Keratinocyte (primary cell): ENCODE data around the gene ZEB2. TPM values are rescaled to one million over a fixed set of nuclear protein-coding genes. Genes with fewer than 3 reads are reported as not detected.

ENCODE experiments used
- DNase-seq: peaks from one replicate; pipeline ENCODE4 v3.0.0-alpha.2; 2011; ENCODE audit warnings: low read depth, missing footprints, low spot score
- FAIRE-seq: peaks from 2 replicates; lab custom pipeline; 2011; peaks lifted over from hg19 to GRCh38; lab: Jason Lieb, UNC
- H2AFZ ChIP-seq: 2 replicates; pipeline ENCODE4 v1.6.0; 2012; ENCODE audit warnings: low read length, control low read depth, inconsistent platforms; ENCODE audit not compliant: control insufficient read depth
- H3K27ac ChIP-seq: 2 replicates; pipeline ENCODE4 v1.5.1; 2011; ENCODE audit warnings: low read length; ENCODE audit not compliant: control insufficient read depth, insufficient read depth
- H3K27me3 ChIP-seq: 3 replicates; pipeline ENCODE4 v1.6.0; 2011; ENCODE audit warnings: low read length; ENCODE audit not compliant: control insufficient read depth, insufficient read depth; ENCODE audit errors: extremely low read depth
- H3K36me3 ChIP-seq, 2 experiments: 2 replicates in 1 of 2; 3 replicates in 1 of 2; pipeline ENCODE4 v1.5.1; 2011; ENCODE audit warnings: low read length in 2 of 2, mild to moderate bottlenecking in 1 of 2; ENCODE audit not compliant: control insufficient read depth in 2 of 2, insufficient read depth in 2 of 2; ENCODE audit errors: extremely low read depth in 1 of 2
- H3K4me1 ChIP-seq: 3 replicates; pipeline ENCODE4 v1.5.1; 2011; ENCODE audit warnings: low read length; ENCODE audit not compliant: control insufficient read depth, insufficient read depth; ENCODE audit errors: extremely low read depth
- H3K4me2 ChIP-seq: 3 replicates; pipeline ENCODE4 v1.6.0; 2011; ENCODE audit warnings: low read depth, low read length; ENCODE audit not compliant: control insufficient read depth, insufficient read depth; ENCODE audit errors: extremely low read depth
- H3K4me3 ChIP-seq, 3 experiments: fragments of 200-600 bp in 1 of 3; sonication (generic) in 1 of 3; 2 replicates in 2 of 3; 3 replicates in 1 of 3; pipeline ENCODE4 v1.5.1; 2011 to 2016; ENCODE audit warnings: low read length in 3 of 3, mild to moderate bottlenecking in 3 of 3, control low read depth in 2 of 3, inconsistent platforms in 1 of 3, low read depth in 1 of 3, mixed read lengths in 1 of 3, mixed run types in 1 of 3, moderate library complexity in 1 of 3; ENCODE audit not compliant: control insufficient read depth in 2 of 3, insufficient read depth in 2 of 3; ENCODE audit errors: extremely low read depth in 1 of 3
- H3K79me2 ChIP-seq: 2 replicates; pipeline ENCODE4 v1.6.0; 2012; ENCODE audit warnings: low read length; ENCODE audit not compliant: control insufficient read depth, insufficient read depth
- H3K9ac ChIP-seq: 3 replicates; pipeline ENCODE4 v1.6.0; 2011; ENCODE audit warnings: low read length; ENCODE audit not compliant: control insufficient read depth, insufficient read depth; ENCODE audit errors: extremely low read depth
- H3K9me1 ChIP-seq: 3 replicates; pipeline ENCODE4 v1.6.0; 2011; ENCODE audit warnings: low read length; ENCODE audit not compliant: control insufficient read depth, insufficient read depth; ENCODE audit errors: extremely low read depth
- H3K9me3 ChIP-seq: 2 replicates; pipeline ENCODE4 v1.5.1; 2012; ENCODE audit warnings: low read depth, low read length; ENCODE audit not compliant: control insufficient read depth
- H4K20me1 ChIP-seq: 3 replicates; pipeline ENCODE4 v1.6.0; 2011; ENCODE audit warnings: low read length; ENCODE audit not compliant: control insufficient read depth, insufficient read depth; ENCODE audit errors: extremely low read depth
- CTCF ChIP-seq, 3 experiments: IDR thresholded peaks in 1 of 3; conservative IDR thresholded peaks in 1 of 3; optimal IDR thresholded peaks in 1 of 3; 2 replicates in 2 of 3; 3 replicates in 1 of 3; pipeline versions ENCODE3 to v1.5.1; 2011; ENCODE audit warnings: low read length in 3 of 3, mild to moderate bottlenecking in 3 of 3, moderate library complexity in 2 of 3, control low read depth in 1 of 3, inconsistent platforms in 1 of 3; ENCODE audit not compliant: insufficient read depth in 2 of 3; ENCODE audit errors: extremely low read depth in 1 of 3
- EZH2 ChIP-seq: IDR thresholded peaks from one replicate; pipeline ENCODE4 v1.6.1; 2012; ENCODE audit warnings: inconsistent platforms, mild to moderate bottlenecking, low read length, moderate library complexity
- dilution Hi-C: fragments of 300-500 bp; cut with MboI; formaldehyde crosslinking; loops from one replicate; pipeline ENCODE4 v1.7.0; 2020; ENCODE audit warnings: low sequenced_read_pairs; ENCODE audit not compliant: extremely low pct_ligation_motif_present
- polyA plus RNA-seq, 5 experiments: library from polyadenylated mRNA; depleted of rRNA in 3 of 5; stranded (reverse) in 3 of 5; stranded (forward) in 1 of 5; unstranded in 1 of 5; fragments of >200 nt; gene quantifications; 1 replicate in 1 of 5; 2 replicates in 3 of 5; 3 replicates in 1 of 5; pipeline versions ENCODE4 v1.2.1 to v1.2.3, GENCODE V29; 2011 to 2012; ENCODE audit warnings: missing spikeins in 2 of 5, low read depth in 1 of 5, low replicate concordance in 1 of 5

The ZEB2 gene
- polyA plus RNA-seq, 1 donor (not counting 4 experiments of a cell fraction or from before 2014, with no cell fraction given), result 0.12 TPM

GRCh38 chr2:144415386-144415785 lies 104.5 kb downstream of the ZEB2 start:
- Histone ChIP-seq H3K9ac (no peak overlapping the region), H3K36me3 (no peaks in the 10 kb centered on the region), H3K79me2 (no peaks in the 10 kb centered on the region), H3K9me3 (no peaks in the 10 kb centered on the region), H3K27me3 (no peaks in the 10 kb centered on the region), H2AFZ (no peak overlapping the region), H4K20me1 (no peaks in the 10 kb centered on the region), H3K4me3 (no peak overlapping the region), H3K4me1 (no peaks in the 10 kb centered on the region), H3K4me2 (no peak overlapping the region), H3K9me1 (no peaks in the 10 kb centered on the region), H3K27ac (no peak overlapping the region)
- FAIRE-seq (no peak), DNase-seq (no peak)
- no peak for TF ChIP-seq CTCF (optimal IDR thresholded peaks at IDR 0.05 in 1 of 3, IDR thresholded peaks at IDR 0.05 in 1 of 3, conservative IDR thresholded peaks at IDR 0.05 in 1 of 3; ENCODE audit: extremely low read depth in 1 of 3, insufficient read depth in 2 of 3, low read length in 3 of 3)
- TF ChIP-seq EZH2, result no peak
- dilution Hi-C loops, result no loop called here

GRCh38 chr2:144414324-144414845 lies 105.5 kb downstream of the ZEB2 start:
- Histone ChIP-seq H3K4me2 (no peak overlapping the region), H3K9ac (no peak overlapping the region), H3K27me3 (no peaks in the 10 kb centered on the region), H3K9me1 (no peaks in the 10 kb centered on the region), H3K27ac (no peak overlapping the region), H2AFZ (no peak overlapping the region), H3K79me2 (no peaks in the 10 kb centered on the region), H3K4me3 (no peak overlapping the region), H3K9me3 (no peaks in the 10 kb centered on the region), H3K36me3 (no peaks in the 10 kb centered on the region), H4K20me1 (no peaks in the 10 kb centered on the region), H3K4me1 (no peaks in the 10 kb centered on the region)
- DNase-seq (peak; percentile 5), FAIRE-seq (no peak)
- dilution Hi-C loops, result no loop called here
- no peak for TF ChIP-seq EZH2
- TF ChIP-seq CTCF (optimal IDR thresholded peaks at IDR 0.05 in 1 of 3, IDR thresholded peaks at IDR 0.05 in 1 of 3, conservative IDR thresholded peaks at IDR 0.05 in 1 of 3; ENCODE audit: extremely low read depth in 1 of 3, insufficient read depth in 2 of 3, low read length in 3 of 3), result no peak
